Chondrocyte (in vitro differentiated cells): ENCODE data around the gene CUBN. TPM values are rescaled to one million over a fixed set of nuclear protein-coding genes. Genes with fewer than 3 reads are reported as not detected.

Experiments used
- DNase-seq: peaks from one replicate; pipeline ENCODE4 v3.0.0; 2021; ENCODE audit warnings: mixed read lengths, low spot score
- H3K27ac Mint-ChIP-seq: one replicate; pipeline ENCODE4 v1.8.0; 2021; ENCODE audit warnings: mild to moderate bottlenecking, moderate library complexity, mixed read lengths; ENCODE audit not compliant: unreplicated experiment
- H3K27me3 Mint-ChIP-seq: 2 replicates; pipeline ENCODE4 v1.8.0; 2021; ENCODE audit warnings: low read depth, mixed read lengths
- H3K36me3 Mint-ChIP-seq: 2 replicates; pipeline ENCODE4 v1.8.0; 2021; ENCODE audit warnings: low read depth, mixed read lengths
- H3K4me1 Mint-ChIP-seq: 2 replicates; pipeline ENCODE4 v1.8.0; 2021; ENCODE audit warnings: low read depth, mild to moderate bottlenecking, mixed read lengths
- H3K4me3 Mint-ChIP-seq: one replicate; pipeline ENCODE4 v1.8.0; 2021; ENCODE audit warnings: mild to moderate bottlenecking, moderate library complexity, mixed read lengths; ENCODE audit not compliant: unreplicated experiment
- H3K9me3 Mint-ChIP-seq: 2 replicates; pipeline ENCODE4 v1.8.0; 2021; ENCODE audit warnings: low read depth, mixed read lengths
- CTCF ChIP-seq: fragments of 200-600 bp; sonication (generic); IDR thresholded peaks from 2 replicates; pipeline ENCODE4 v1.5.0; 2021; ENCODE audit warnings: antibody characterized with exemption, mild to moderate bottlenecking, moderate library complexity
- total RNA-seq: library from RNA; stranded (reverse); gene quantifications from 3 replicates; pipeline ENCODE4 v1.2.1, GENCODE V29; 2021

The CUBN gene
- total RNA-seq, 1 donor from 2014 or later, result 1.0 TPM

GRCh38 chr10:17153321-17153720, 23.7 kb upstream of the CUBN start:
- Mint-ChIP-seq H3K9me3 (no peaks in the 10 kb centered on the region), H3K36me3 (peaks cover 4% of the 10 kb centered on the region), H3K4me1 (peaks cover 40% of the 10 kb centered on the region), H3K27me3 (no peaks in the 10 kb centered on the region), H3K27ac (peak overlapping the region; percentile 80), H3K4me3 (no peak overlapping the region)
- no peak for DNase-seq
- TF ChIP-seq CTCF, result no peak

GRCh38 chr10:17151716-17152115, 22.1 kb upstream of the CUBN start:
- no peak for TF ChIP-seq CTCF
- Mint-ChIP-seq H3K27me3 (no peaks in the 10 kb centered on the region), H3K27ac (peak overlapping the region; percentile 73), H3K9me3 (no peaks in the 10 kb centered on the region), H3K4me3 (no peak overlapping the region), H3K4me1 (peaks cover 42% of the 10 kb centered on the region), H3K36me3 (peaks cover 4% of the 10 kb centered on the region)
- DNase-seq, result no peak

GRCh38 chr10:17147884-17148489, 18.4 kb upstream of the CUBN start:
- H3K27ac Mint-ChIP-seq, result no peak overlapping the region
- no peak overlapping the region for H3K4me3 Mint-ChIP-seq
- TF ChIP-seq CTCF, result no peak

GRCh38 chr10:17146892-17147291, 17.3 kb upstream of the CUBN start:
- DNase-seq, result no peak
- peaks cover 20% of the 10 kb centered on the region for H3K4me1 Mint-ChIP-seq
- no peak overlapping the region for H3K27ac Mint-ChIP-seq
- H3K27me3 Mint-ChIP-seq, result no peaks in the 10 kb centered on the region
- no peak overlapping the region for H3K4me3 Mint-ChIP-seq
- peaks cover 3% of the 10 kb centered on the region for H3K36me3 Mint-ChIP-seq
- no peaks in the 10 kb centered on the region for H3K9me3 Mint-ChIP-seq
- no peak for TF ChIP-seq CTCF

More at GRCh38 chr10:17147884-17148489, 18.4 kb upstream of the CUBN start:
- DNase-seq, result no peak
- no peaks in the 10 kb centered on the region for H3K9me3 Mint-ChIP-seq
- peaks cover 28% of the 10 kb centered on the region for H3K4me1 Mint-ChIP-seq
- H3K27me3 Mint-ChIP-seq, result no peaks in the 10 kb centered on the region
- H3K36me3 Mint-ChIP-seq, result peaks cover 3% of the 10 kb centered on the region

GRCh38 chr10:17145239-17145638, 15.6 kb upstream of the CUBN start:
- peaks cover 21% of the 10 kb centered on the region for H3K4me1 Mint-ChIP-seq
- no peak for DNase-seq
- peaks cover 4% of the 10 kb centered on the region for H3K9me3 Mint-ChIP-seq
- H3K27me3 Mint-ChIP-seq, result no peaks in the 10 kb centered on the region
- H3K27ac Mint-ChIP-seq, result no peak overlapping the region
- peaks cover 3% of the 10 kb centered on the region for H3K36me3 Mint-ChIP-seq
- TF ChIP-seq CTCF, result no peak
- no peak overlapping the region for H3K4me3 Mint-ChIP-seq
